Measurements from ENCODE around the gene ZNF25.
"Not testable (repeated sequence)": the region's sequence is repeated elsewhere in the genome, so short reads cannot be mapped to it uniquely, and the experiment has no call there.

Gene ZNF25
- 19.2 to 26.0 (median 23.5) reads per million in 4 donors for total RNA-seq

GRCh38 chr10:37976091-37976879, at the start of gene ZNF25:
ZNF25 (minus strand) TSS chr10:37976647; CDS start chr10:37971722, 4,925 bp downstream.
- DNase-seq = peak; percentile 96 to 99 (median 97)

DNA sequence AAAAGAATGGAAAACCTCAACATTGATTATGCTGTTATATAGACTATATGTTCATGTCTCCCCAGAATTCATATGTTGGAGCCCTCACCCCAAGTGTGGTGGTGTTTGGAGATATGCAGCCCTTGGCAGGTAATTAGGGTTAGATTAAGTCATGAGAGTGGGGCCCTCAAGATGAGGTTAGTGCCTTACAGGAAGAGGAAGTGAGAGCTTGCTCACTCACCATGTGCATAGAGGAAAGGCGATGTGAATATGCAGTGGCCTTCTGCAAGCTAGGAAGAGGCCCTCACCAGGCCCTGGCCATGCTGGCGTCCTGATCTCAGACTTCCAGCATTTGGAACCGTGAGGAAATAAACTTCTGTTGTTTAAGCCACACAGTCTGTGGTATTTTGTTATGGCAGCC, 48.8 kb upstream of the ZNF25 start:
- DNase-seq = no peak

- DNase-seq = not testable (repeated sequence)
These were observed 42.7 kb upstream of the ZNF25 start for GRCh38 chr10:38019124-38019523.

GRCh38 chr10:38016354-38016753, 39.9 kb upstream of the ZNF25 start:
- DNase-seq = no peak

- DNase-seq = peak; percentile 85 to 92 (median 90)
These were observed 33.9 kb upstream of the ZNF25 start, which contains the start of gene ZNF33A for GRCh38 chr10:38010119-38010903. ZNF33A (plus strand) TSS chr10:38010675; CDS start chr10:38012342, 1,667 bp downstream.

- no peak for DNase-seq
These were observed 31.5 kb upstream of the ZNF25 start for GRCh38 chr10:38007991-38008390.

GRCh38 chr10:38007551-38007950, 31.1 kb upstream of the ZNF25 start:
- DNase-seq = no peak

DNA sequence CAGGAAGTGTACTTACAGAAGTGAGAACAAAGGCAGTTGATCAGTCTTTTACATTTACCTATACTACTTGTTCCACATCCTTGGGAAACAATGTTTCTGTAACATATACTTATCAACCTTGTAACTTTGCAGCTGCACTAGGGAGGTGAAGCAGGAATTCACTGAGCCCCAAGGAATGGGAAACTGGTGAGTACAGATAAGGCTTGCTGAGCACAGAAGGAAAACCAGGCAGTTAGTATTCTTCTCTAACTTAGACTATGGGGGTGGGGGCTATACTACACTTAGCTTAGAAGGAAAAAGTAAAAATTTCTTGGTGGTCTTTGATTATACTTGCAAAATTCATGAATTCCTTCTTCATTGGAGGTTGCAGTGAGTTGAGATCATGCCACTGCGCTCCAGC, 27.1 kb upstream of the ZNF25 start:
- DNase-seq = no peak

DNA sequence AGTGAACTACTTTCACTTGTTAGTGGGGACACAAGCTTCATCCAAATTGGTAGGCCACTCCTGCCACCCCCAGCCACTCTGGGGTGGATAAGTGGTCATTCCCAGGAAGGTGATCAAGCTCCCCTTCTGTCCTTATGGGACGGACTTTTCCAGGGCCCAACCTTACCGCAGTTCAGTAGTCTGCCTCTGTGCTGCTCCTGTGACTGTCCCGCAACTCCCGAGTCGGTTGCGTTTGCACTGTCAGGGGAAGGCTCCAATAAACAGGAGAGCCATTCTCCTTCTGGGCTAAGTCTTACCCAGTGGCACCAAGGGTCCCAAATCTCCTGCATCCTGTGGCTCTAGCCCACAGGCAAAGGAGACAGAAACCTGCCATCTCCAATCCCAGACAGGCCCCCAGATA, 26.6 kb upstream of the ZNF25 start:
- DNase-seq = no peak

DNA sequence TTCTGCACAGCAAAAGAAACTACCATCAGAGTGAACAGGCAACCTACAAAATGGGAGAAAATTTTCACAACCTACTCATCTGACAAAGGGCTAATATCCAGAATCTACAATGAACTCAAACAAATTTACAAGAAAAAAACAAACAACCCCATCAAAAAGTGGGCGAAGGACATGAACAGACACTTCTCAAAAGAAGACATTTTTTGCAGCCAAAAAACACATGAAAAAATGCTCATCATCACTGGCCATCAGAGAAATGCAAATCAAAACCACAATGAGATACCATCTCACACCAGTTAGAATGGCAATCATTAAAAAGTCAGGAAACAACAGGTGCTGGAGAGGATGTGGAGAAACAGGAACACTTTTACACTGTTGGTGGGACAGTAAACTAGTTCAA, 24.0 kb upstream of the ZNF25 start:
- not testable (repeated sequence) for DNase-seq

- not testable (repeated sequence) for DNase-seq
These were observed 22.5 kb upstream of the ZNF25 start for GRCh38 chr10:37998920-37999319.

GRCh38 chr10:37992083-37992482, 15.6 kb upstream of the ZNF25 start:
- DNase-seq = no peak

GRCh38 chr10:37991655-37992054, 15.2 kb upstream of the ZNF25 start:
- DNase-seq = no peak

DNA sequence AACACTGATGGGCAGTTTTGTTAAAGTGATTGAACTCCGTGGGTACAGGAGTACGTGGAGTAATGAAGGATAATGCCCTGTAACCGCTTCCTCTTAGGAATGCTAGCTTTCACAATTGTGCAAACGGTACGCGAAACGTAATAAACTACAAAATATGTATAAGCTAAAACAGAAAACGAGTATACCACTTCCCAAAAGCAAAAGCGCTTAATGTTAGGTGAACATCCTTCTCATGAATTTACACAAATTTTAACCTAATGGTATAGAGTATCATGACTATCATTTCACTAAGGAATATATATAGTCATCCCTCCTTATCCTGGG, 395 bp upstream of the ZNF25 start:
- no peak for DNase-seq

- DNase-seq = peak in 1 of 5 donors; percentile 27
These were observed 951 bp downstream of the ZNF25 start for GRCh38 chr10:37975401-37975991.

DNA sequence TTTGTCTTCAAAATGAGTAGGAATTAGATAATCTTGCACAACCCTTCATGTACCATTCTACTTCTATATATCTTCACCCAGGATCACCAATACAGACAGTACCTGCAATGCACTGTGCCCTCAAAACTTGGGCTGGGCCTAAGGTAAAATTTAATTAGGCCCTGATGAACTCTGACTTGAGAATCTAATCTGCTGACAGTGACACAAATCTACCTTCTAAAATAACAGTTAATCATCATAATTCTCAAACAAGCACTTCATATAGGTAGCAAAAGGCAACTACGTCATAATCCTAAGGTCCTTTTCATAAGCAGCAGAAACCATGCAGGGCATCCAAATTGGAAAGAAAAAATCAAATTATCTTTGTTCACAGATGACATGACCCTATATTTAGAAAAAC, 4.1 kb downstream of the ZNF25 start:
- DNase-seq = no peak

GRCh38 chr10:37965006-37965405, 11.4 kb downstream of the ZNF25 start:
- DNase-seq = no peak

DNA sequence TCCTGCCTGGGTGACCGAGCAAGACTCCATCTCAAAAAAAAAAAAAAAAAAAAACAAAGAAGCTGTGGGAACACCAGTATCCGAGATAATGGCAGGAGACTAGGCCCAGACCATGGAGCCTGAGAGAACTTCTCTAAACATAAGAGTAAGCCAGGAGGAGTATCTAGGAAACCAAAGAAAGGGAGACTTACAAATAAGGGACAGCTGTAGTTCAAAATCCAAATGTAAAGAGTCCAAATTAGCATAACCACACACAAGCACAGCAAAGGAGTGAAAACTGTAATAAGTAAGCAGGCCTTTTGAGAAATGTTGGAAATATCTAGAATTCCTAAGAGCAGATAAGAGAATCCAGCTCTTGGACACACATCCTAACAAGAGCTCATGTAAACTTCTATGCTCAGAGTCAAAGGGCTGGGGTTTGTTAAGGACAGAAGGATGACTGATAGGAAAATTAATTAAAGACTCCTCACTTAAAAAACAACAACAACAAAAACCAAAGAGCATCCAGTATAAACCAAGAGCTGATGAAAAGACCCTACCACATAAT, 15.8 kb downstream of the ZNF25 start:
- no peak for DNase-seq

GRCh38 chr10:37957841-37958240, 18.6 kb downstream of the ZNF25 start:
- no peak for DNase-seq

GRCh38 chr10:37952926-37953325, 23.5 kb downstream of the ZNF25 start:
- no peak for DNase-seq

DNA sequence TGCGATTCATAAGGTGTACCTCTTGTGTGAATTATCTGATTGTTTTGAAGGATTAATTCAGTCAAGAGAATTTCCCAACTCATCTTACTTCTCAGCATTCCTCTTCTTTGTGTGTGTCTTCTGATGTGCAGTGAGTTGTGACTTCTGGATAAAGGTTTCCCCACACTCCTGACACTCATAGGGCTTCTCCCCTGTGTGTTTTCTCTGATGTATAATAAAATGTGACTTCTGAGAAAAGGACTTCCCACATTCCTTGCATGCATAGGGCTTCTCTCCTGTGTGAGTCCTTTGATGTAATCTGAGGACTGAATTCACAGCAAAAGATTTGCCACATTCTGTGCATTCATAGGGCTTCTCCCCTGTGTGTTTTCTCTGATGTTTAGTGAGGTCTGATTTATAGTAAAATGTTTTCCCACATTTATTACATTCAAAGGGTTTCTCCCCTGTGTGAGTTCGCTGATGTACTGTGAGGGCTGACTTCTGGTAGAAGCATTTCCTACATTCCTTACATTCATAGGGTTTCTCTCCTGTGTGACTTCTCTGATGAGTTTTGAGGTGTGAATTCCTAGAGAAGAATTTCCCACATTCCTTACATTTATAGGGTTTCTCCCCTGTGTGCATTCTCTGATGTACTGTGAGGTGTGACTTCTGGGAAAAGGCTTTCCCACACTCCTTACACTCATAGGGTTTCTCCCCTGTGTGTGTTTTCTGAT, 24.2 kb downstream of the ZNF25 start:
- no peak for DNase-seq

DNA sequence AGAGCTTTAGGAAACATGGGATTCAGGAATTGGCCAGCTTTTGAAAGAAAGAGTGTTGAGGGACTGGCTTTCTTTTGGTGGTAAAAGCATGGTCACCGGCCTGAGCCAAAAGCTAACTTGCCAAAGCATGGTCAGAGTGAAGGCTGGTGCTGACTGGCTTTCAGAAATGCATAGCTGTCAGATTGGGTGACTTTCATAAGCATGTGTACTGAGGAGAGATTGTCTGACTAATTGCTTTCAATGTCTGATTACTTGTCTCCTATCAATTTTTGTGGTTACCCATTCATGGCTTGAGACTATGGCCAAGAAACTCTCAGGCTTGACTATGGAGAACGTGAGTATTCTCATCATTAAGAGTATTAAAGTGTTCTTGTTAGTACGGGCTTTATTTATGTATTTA, 28.2 kb downstream of the ZNF25 start:
- DNase-seq = no peak

DNA sequence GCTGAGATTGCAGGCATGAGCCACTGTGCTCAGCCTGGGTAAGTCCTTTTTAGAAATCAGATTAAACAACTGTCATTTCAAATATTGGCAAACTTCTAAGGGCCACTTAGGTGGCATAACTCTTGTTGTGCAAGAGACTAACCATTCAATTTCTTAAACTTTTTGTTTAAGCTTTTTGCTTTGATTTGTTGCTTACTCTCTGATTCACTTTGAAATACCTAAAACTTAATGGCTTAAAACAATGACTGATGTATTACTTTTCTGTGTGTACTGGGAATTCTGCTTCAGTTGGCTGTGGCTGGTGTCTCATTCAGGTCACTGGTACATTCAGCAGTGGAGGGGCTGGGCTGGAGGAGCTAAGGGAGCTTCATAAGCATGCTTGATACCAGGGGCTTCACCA, 28.9 kb downstream of the ZNF25 start:
- no peak for DNase-seq
